CD4-positive, alpha-beta memory T cell (primary cell): ENCODE measurements around the gene SHB. TPM values are rescaled to one million over a fixed set of nuclear protein-coding genes. Genes with fewer than 3 reads are reported as not detected.

Experiments used
- CTCF ChIA-PET: fragments of 350-600 bp; sonication (Branson Sonifier 250); formaldehyde crosslinking; loops from one replicate; lab custom pipeline; 2021; ENCODE audit warnings: inconsistent platforms; ENCODE audit not compliant: partially characterized antibody; lab: Charles Lee
- POLR2A ChIA-PET: fragments of 350-600 bp; sonication (Branson Sonifier 250); formaldehyde crosslinking; loops from one replicate; lab custom pipeline; 2021; ENCODE audit not compliant: partially characterized antibody; lab: Charles Lee
- DNase-seq, 5 donors: peaks; one replicate each; pipeline versions ENCODE4 v3.0.0 to v3.0.0-alpha.2; 2020 to 2022; ENCODE audit warnings: mixed read lengths in 1 of 5
- H3K27ac ChIP-seq: one replicate; pipeline ENCODE4 v1.7.0; 2013; ENCODE audit warnings: low read depth, low read length
- H3K27me3 ChIP-seq: 2 replicates; pipeline ENCODE4 v1.7.0; 2013; ENCODE audit warnings: mild to moderate bottlenecking, low read length, moderate library complexity; ENCODE audit not compliant: insufficient read depth
- H3K36me3 ChIP-seq: 2 replicates; pipeline ENCODE4 v1.7.0; 2013; ENCODE audit warnings: mild to moderate bottlenecking, low read length, moderate library complexity; ENCODE audit not compliant: insufficient read depth
- H3K4me1 ChIP-seq: 2 replicates; pipeline ENCODE4 v1.7.0; 2013; ENCODE audit warnings: mild to moderate bottlenecking, low read length, moderate library complexity; ENCODE audit not compliant: insufficient read depth
- H3K4me3 ChIP-seq, 2 donors: one replicate each; pipeline ENCODE4 v1.7.0; 2013; ENCODE audit warnings: low read length in 2 of 2, mild to moderate bottlenecking in 1 of 2
- H3K9me3 ChIP-seq, 2 donors: one replicate each; pipeline ENCODE4 v1.7.0; 2013; ENCODE audit warnings: low read length in 2 of 2, control low read depth in 1 of 2; ENCODE audit not compliant: control insufficient read depth in 1 of 2
- H3K27ac Mint-ChIP-seq, 7 donors: one replicate each; pipeline ENCODE4 v1.8.0; 2020 to 2021; ENCODE audit warnings: mixed read lengths in 7 of 7, mild to moderate bottlenecking in 6 of 7, inconsistent platforms in 3 of 7, moderate library complexity in 3 of 7
- H3K27me3 Mint-ChIP-seq, 2 donors: one replicate each; pipeline ENCODE4 v1.8.0; 2020 to 2021; ENCODE audit warnings: mixed read lengths in 2 of 2
- H3K36me3 Mint-ChIP-seq, 2 donors: one replicate each; pipeline ENCODE4 v1.8.0; 2020 to 2021; ENCODE audit warnings: mixed read lengths in 2 of 2, inconsistent platforms in 1 of 2, mild to moderate bottlenecking in 1 of 2
- H3K4me1 Mint-ChIP-seq, 4 donors: one replicate each; pipeline ENCODE4 v1.8.0; 2020 to 2021; ENCODE audit warnings: mixed read lengths in 4 of 4, mild to moderate bottlenecking in 1 of 4
- H3K4me3 Mint-ChIP-seq, 8 donors: one replicate each; pipeline ENCODE4 v1.8.0; 2020 to 2021; ENCODE audit warnings: mixed read lengths in 8 of 8, mild to moderate bottlenecking in 7 of 8, moderate library complexity in 6 of 8, inconsistent platforms in 3 of 8
- H3K9me3 Mint-ChIP-seq, 8 donors: one replicate each; pipeline ENCODE4 v1.8.0; 2020 to 2021; ENCODE audit warnings: mixed read lengths in 8 of 8, mild to moderate bottlenecking in 5 of 8, inconsistent platforms in 3 of 8, moderate library complexity in 1 of 8
- intact Hi-C: fragments of 100-400 bp; cut with micrococcal nuclease; formaldehyde crosslinking; loops from one replicate; pipeline ENCODE4 v1.15.1; 2023
- polyA plus RNA-seq, 2 donors: library from polyadenylated mRNA; unstranded; fragments of 300-500 nt; fragmentation: Illumina TruSeq; gene quantifications; one replicate each; pipeline ENCODE4 v1.2.3, GENCODE V29; 2021
- total RNA-seq, 2 experiments: library from RNA; stranded (reverse); gene quantifications; one replicate each; pipeline ENCODE4 v1.2.3, GENCODE V29; 2021

The SHB gene
- total and polyA plus RNA-seq, 4 experiments from 2014 or later: 0.10 to 1.3 (median 0.49) TPM

GRCh38 chr9:38067859-38068681 is 957 bp downstream of the SHB start:
- ChIA-PET POLR2A (interaction anchor here (1.1 to 1.2 kb wide), 2 partner anchors 154 to 476 kb away, joined by 3 read pairs; partner anchors contain the start of gene TOMM5), CTCF (interaction anchor here (1.8 to 3.6 kb wide), 2 partner anchors 19 to 20 kb away, joined by 5 to 15 read pairs; no protein-coding TSS in a partner anchor)
- Mint-ChIP-seq H3K27ac (peak overlapping the region in 2 of 7 donors; percentile 80 to 83), H3K4me3 (peak overlapping the region; percentile 81 to 95 (median 88)), H3K36me3 (peaks cover 0 to 2% of the 10 kb centered on the region in 2 donors), H3K27me3 (no peaks in the 10 kb centered on the region), H3K9me3 (peaks cover 0 to 2% (median 0%) of the 10 kb centered on the region in 8 donors), H3K4me1 (peaks cover 14 to 52% (median 29%) of the 10 kb centered on the region in 4 donors)
- Histone ChIP-seq H3K4me1 (peaks cover 25% of the 10 kb centered on the region), H3K9me3 (no peaks in the 10 kb centered on the region), H3K4me3 (peak overlapping the region; percentile 23 to 40), H3K36me3 (no peaks in the 10 kb centered on the region), H3K27me3 (peaks cover 6% of the 10 kb centered on the region), H3K27ac (no peak overlapping the region)
- peak in 3 of 5 donors; percentile 17 to 30 (median 19) for DNase-seq
- intact Hi-C loops: loop anchor here (5.0 kb wide), 1 partner anchor 316 kb away; the partner anchor contains the start of gene TRMT10B

DNA sequence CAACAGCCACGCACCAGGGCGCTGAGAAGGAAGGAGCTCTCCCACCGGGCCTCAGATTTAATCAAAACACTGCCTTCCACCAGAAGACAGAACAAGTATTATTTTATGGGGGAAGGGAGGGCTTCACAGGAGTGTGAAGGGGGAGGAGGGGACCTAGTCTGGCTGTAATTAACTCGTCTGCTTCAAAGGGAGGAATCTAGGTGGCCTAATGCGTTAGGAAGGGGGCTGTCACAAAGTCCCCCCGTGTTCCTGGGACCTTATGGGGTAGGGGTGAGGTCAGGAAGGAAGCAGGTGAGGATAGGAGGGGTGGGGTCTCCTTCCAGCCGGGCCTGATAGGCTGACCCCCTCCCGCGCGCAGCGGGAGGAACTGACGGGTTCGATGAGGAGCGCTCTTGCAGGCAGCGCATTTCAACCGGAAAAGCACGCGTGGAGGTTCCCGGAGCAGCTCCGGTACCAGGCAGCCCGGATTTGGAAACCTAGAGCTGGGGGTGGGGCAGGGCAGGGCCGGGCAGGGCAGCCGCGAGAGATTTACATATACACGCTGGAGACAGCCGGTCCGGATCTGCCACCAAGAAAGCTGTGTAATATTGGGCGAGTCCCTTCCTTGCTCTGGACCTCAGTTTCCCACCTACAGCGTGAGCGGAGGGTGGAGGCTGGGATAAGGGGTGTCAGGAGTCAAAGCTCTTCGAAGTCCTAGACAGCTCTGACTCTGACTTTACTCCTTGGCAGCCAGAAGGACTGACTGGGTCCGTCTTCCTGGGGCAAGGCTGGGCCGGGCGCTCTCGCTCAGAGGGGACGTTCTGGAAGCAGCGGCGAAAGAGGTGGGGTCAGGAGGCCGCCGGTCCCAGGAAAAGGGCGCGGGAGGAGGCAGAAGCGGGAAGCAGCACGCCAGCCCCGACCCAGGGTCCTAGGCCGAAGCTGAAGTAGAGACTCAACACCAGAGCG is 1.8 kb downstream of the SHB start:
- Mint-ChIP-seq H3K4me1 (peaks cover 14 to 52% (median 29%) of the 10 kb centered on the region in 4 donors), H3K36me3 (peaks cover 0 to 2% of the 10 kb centered on the region in 2 donors), H3K9me3 (peaks cover 0 to 2% (median 0%) of the 10 kb centered on the region in 8 donors), H3K27me3 (no peaks in the 10 kb centered on the region), H3K27ac (peak overlapping the region; percentile 13 to 87 (median 79)), H3K4me3 (peak overlapping the region; percentile 81 to 95 (median 88))
- Histone ChIP-seq H3K27me3 (peaks cover 6% of the 10 kb centered on the region), H3K27ac (no peak overlapping the region), H3K9me3 (no peaks in the 10 kb centered on the region), H3K4me3 (peak overlapping the region; percentile 29 to 40), H3K36me3 (no peaks in the 10 kb centered on the region), H3K4me1 (peaks cover 25% of the 10 kb centered on the region)
- CTCF ChIA-PET: interaction anchor here (1.8 kb wide), 1 partner anchor 21 kb away, joined by 5 read pairs; no protein-coding TSS in a partner anchor
- POLR2A ChIA-PET: no interaction called here
- intact Hi-C loops: loop anchor here (5.0 kb wide), 1 partner anchor 315 kb away; the partner anchor contains the start of gene TRMT10B
- peak in 2 of 5 donors; percentile 9 to 15 for DNase-seq

- no peaks in the 10 kb centered on the region for H3K27me3 Mint-ChIP-seq
- no peaks in the 10 kb centered on the region for H3K9me3 ChIP-seq
- H3K36me3 Mint-ChIP-seq: peaks cover 0 to 2% of the 10 kb centered on the region in 2 donors
- no peaks in the 10 kb centered on the region for H3K36me3 ChIP-seq
- H3K27me3 ChIP-seq: peaks cover 6% of the 10 kb centered on the region
- H3K4me3 Mint-ChIP-seq: peak overlapping the region; percentile 27 to 95 (median 82)
- peaks cover 14 to 47% (median 27%) of the 10 kb centered on the region in 4 donors for H3K4me1 Mint-ChIP-seq
- ChIA-PET CTCF (interaction anchor here (1.8 kb wide), 1 partner anchor 22 kb away, joined by 5 read pairs; no protein-coding TSS in a partner anchor), POLR2A (no interaction called here)
- intact Hi-C loops: loop anchor here (5.0 kb wide), 1 partner anchor 314 kb away; the partner anchor contains the start of gene TRMT10B
- H3K9me3 Mint-ChIP-seq: peaks cover 0 to 2% (median 0%) of the 10 kb centered on the region in 8 donors
- peaks cover 25% of the 10 kb centered on the region for H3K4me1 ChIP-seq
- H3K27ac ChIP-seq: no peak overlapping the region
- H3K4me3 ChIP-seq: no peak overlapping the region
- no peak for DNase-seq
- peak overlapping the region in 4 of 7 donors; percentile 13 to 80 (median 44) for H3K27ac Mint-ChIP-seq
Measured at GRCh38 chr9:38066197-38066913, 2.7 kb downstream of the SHB start.

- peak overlapping the region in 2 of 7 donors; percentile 55 to 65 for H3K27ac Mint-ChIP-seq
- H3K4me3 ChIP-seq: no peak overlapping the region
Measured at GRCh38 chr9:38065369-38066075, 3.5 kb downstream of the SHB start.

GRCh38 chr9:38064842-38065368 is 4.1 kb downstream of the SHB start:
- H3K27ac Mint-ChIP-seq: no peak overlapping the region
- H3K27me3 Mint-ChIP-seq: no peaks in the 10 kb centered on the region
- POLR2A ChIA-PET: no interaction called here
- Histone ChIP-seq H3K4me3 (no peak overlapping the region), H3K9me3 (no peaks in the 10 kb centered on the region), H3K36me3 (no peaks in the 10 kb centered on the region), H3K4me1 (peaks cover 15% of the 10 kb centered on the region), H3K27ac (no peak overlapping the region), H3K27me3 (peaks cover 6% of the 10 kb centered on the region)
- H3K4me1 Mint-ChIP-seq: peaks cover 6 to 34% (median 16%) of the 10 kb centered on the region in 4 donors
- CTCF ChIA-PET: no interaction called here
- H3K9me3 Mint-ChIP-seq: peaks cover 0 to 2% (median 0%) of the 10 kb centered on the region in 8 donors
- H3K36me3 Mint-ChIP-seq: peaks cover 0 to 2% of the 10 kb centered on the region in 2 donors
- no peak for DNase-seq
- intact Hi-C loops: loop anchor here (5.0 kb wide), 1 partner anchor 313 kb away; the partner anchor contains the start of gene TRMT10B
- peak overlapping the region in 1 of 8 donors; percentile 14 for H3K4me3 Mint-ChIP-seq

More at GRCh38 chr9:38065369-38066075, 3.5 kb downstream of the SHB start:
- Mint-ChIP-seq H3K9me3 (peaks cover 0 to 2% (median 0%) of the 10 kb centered on the region in 8 donors), H3K4me3 (no peak overlapping the region), H3K4me1 (peaks cover 9 to 39% (median 20%) of the 10 kb centered on the region in 4 donors), H3K36me3 (peaks cover 0 to 2% of the 10 kb centered on the region in 2 donors), H3K27me3 (no peaks in the 10 kb centered on the region)
- DNase-seq: no peak
- H3K27me3 ChIP-seq: peaks cover 6% of the 10 kb centered on the region
- intact Hi-C loops: loop anchor here (5.0 kb wide), 1 partner anchor 313 kb away; the partner anchor contains the start of gene TRMT10B
- H3K4me1 ChIP-seq: peaks cover 18% of the 10 kb centered on the region
- no peaks in the 10 kb centered on the region for H3K36me3 ChIP-seq
- ChIA-PET CTCF (interaction anchor here (1.8 kb wide), 1 partner anchor 23 kb away, joined by 5 read pairs; no protein-coding TSS in a partner anchor), POLR2A (no interaction called here)
- H3K27ac ChIP-seq: no peak overlapping the region
- no peaks in the 10 kb centered on the region for H3K9me3 ChIP-seq
